Measurements from ENCODE around the gene USH1C.

GRCh38 chr11:17575431-17576425, 31.5 kb upstream of the USH1C start:
- TF ChIP-seq CTCF (IDR thresholded peaks at IDR 0.05) (no peak), ZFX (IDR thresholded peaks at IDR 0.05; ENCODE audit: borderline replicate concordance) (no peak)
